ENCODE measurements around the gene SH3RF1.

DNA sequence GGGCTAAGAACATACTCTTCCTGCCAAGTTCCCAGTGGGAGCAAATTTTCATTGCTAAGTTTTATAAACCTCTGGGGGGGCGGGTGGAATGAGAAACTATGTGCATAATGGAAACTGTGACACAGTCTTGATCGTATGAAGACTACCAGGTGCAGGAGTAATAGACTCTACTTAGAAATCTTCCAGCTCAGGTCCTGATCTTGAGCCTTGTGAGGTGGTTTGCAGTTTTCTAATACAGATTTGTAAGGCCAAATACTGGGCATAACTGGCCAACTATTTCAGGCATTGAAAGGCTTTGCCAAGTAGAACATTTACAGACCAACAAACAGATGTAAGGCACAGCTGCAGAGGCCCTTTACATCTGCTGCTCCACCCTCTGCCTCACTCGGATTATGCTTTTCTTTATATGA, 171.0 kb downstream of the SH3RF1 start:
- TF ChIP-seq POLR2A (IDR thresholded peaks at IDR 0.05; ENCODE audit: low read depth) (no peak), POLR2AphosphoS5 (IDR thresholded peaks at IDR 0.05) (peak in 1 of 2 donors; percentile 40)
- TF ChIP-seq, protein P1, sequence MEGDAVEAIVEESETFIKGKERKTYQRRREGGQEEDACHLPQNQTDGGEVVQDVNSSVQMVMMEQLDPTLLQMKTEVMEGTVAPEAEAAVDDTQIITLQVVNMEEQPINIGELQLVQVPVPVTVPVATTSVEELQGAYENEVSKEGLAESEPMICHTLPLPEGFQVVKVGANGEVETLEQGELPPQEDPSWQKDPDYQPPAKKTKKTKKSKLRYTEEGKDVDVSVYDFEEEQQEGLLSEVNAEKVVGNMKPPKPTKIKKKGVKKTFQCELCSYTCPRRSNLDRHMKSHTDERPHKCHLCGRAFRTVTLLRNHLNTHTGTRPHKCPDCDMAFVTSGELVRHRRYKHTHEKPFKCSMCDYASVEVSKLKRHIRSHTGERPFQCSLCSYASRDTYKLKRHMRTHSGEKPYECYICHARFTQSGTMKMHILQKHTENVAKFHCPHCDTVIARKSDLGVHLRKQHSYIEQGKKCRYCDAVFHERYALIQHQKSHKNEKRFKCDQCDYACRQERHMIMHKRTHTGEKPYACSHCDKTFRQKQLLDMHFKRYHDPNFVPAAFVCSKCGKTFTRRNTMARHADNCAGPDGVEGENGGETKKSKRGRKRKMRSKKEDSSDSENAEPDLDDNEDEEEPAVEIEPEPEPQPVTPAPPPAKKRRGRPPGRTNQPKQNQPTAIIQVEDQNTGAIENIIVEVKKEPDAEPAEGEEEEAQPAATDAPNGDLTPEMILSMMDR (IDR thresholded peaks at IDR 0.05), result no peak

All from esophagus muscularis mucosa (tissue), 3 donors.